NCI-H1092 (cell line): ENCODE measurements around the gene RBM10.

ENCODE experiments used
- DNase-seq: peaks from one replicate; lab custom pipeline; 2025; lab: John Stamatoyannopoulos, UW

RBM10 gene

GRCh38 chrX:47199286-47199685 lies 54.3 kb downstream of the RBM10 start:
- DNase-seq = no peak

DNA sequence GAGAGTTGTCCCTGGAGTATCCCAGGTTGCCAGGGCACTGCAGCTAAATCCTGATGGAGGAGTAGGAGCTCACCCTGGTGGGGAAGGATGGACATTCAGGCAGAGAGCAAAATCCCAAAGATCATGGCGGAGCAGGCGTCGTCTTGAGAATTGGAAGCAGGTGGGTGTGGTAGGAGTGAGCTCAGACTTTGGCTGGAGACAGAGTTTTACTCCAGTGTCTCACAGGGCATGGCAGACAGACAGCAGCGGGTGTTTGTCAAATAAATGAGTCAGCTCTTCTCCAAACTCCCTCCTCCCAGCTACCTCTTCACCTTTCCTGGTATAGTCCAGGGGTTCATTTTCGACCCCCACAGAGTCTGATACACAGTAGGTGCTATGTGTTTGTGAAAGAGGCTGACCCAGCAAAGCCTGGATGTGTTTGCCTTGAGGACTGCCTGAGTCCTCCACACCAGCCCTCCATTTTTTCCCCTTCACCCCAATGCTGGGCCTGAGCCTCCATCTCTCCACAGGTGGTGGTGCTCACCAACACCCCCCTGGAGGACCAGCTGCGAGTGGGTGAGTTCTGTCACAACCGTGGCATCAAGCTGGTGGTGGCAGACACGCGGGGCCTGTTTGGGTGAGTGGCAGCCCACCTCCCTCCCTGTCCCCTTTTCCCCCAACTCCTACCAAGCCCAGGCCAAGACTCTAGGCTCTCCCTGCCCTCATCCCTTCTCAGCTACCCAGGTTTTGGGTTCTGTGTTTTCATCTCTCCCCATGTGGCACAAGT lies 55.5 kb downstream of the RBM10 start:
- no peak for DNase-seq

DNA sequence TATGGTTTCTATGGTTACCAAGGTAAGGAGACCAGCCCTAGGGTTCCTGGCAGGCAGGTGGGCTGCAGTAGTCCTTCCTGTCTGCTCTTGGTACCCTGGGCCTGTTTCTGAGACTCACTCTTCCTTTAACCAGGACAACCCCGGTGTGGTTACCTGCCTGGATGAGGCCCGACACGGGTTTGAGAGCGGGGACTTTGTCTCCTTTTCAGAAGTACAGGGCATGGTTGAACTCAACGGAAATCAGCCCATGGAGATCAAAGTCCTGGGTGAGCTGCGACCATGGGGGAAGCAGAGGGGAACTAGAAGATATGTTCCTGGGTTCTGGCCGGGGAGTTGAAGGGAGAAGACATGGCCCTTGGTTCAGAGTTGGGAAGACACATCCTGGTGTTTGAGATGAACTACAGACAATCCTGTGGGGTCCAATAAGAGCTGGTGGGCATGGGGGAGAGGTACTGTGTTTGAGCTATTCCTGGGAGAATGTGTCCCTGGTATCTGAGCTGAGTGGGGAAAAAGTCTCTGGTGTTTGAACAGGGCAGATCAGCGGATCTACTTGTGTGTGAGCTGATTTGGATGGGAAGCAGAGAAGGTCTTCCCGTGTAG lies 56.4 kb downstream of the RBM10 start:
- no peak for DNase-seq

GRCh38 chrX:47202316-47202715 lies 57.3 kb downstream of the RBM10 start:
- DNase-seq = no peak

DNA sequence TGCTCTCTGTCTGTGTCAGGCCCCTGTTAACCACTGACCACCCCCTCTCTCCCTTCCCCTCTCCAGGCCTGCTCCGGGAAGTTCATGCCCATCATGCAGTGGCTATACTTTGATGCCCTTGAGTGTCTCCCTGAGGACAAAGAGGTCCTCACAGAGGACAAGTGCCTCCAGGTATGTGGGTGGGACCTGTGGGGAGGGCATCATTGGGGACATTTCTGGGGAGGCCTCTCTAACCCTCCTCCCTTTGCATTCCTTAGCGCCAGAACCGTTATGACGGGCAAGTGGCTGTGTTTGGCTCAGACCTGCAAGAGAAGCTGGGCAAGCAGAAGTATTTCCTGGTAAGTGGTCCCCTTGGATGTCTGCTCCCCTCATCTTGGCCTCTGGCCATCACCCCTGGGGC lies 57.9 kb downstream of the RBM10 start:
- no peak for DNase-seq

GRCh38 chrX:47204970-47205369 lies 59.9 kb downstream of the RBM10 start:
- DNase-seq = no peak

DNA sequence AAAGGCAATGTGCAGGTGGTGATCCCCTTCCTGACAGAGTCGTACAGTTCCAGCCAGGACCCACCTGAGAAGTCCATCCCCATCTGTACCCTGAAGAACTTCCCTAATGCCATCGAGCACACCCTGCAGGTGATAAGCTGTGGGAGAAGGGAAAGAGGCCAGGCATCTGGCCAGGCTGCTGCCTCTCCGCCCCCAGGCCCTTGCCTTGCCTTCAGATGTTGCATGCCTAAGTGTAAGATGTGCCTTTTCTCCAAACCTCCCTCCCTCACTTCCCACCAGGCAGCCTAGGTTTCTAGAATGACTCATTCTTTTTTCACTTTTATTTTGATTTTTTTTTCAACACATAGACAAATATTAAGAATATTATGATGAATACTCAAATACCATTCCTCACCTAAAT lies 61.3 kb downstream of the RBM10 start:
- DNase-seq = no peak

- no peak for DNase-seq
Measured at GRCh38 chrX:47208108-47208507, 63.1 kb downstream of the RBM10 start.

GRCh38 chrX:47209508-47210238 lies 64.7 kb downstream of the RBM10 start:
- no peak for DNase-seq

DNA sequence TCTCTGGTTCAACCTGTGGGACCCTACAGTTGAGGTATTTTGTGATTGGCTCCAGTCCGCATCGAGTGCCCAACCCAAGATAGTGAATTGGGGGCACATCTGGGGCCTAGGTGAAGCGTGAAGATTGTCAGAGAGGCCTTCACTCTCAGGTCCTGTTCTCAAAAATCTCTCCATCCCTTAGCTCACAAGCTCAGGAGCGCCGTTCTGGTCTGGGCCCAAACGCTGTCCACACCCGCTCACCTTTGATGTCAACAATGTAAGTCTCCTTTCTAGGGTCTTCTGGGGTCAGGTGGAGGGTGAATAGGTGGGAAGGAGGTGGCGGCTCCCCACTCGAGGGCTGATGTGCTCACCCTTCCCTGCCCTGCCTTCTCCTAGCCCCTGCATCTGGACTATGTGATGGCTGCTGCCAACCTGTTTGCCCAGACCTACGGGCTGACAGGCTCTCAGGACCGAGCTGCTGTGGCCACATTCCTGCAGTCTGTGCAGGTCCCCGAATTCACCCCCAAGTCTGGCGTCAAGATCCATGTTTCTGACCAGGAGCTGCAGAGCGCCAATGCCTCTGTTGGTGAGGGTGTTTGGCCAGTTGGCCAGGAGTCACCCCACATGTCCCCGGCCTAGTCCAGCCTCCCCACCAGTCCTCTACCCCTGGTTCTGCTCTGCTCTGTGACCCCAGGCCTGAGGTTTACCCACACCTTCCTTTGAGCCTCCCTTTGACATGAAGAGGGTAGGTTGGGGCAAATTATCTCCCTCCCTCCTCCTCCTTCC lies 65.8 kb downstream of the RBM10 start:
- DNase-seq = no peak

GRCh38 chrX:47212381-47213293 lies 67.6 kb downstream of the RBM10 start:
- DNase-seq = no peak

GRCh38 chrX:47214435-47215077 lies 69.5 kb downstream of the RBM10 start:
- DNase-seq = no peak

- no peak for DNase-seq
Measured at GRCh38 chrX:47215291-47215900, 70.4 kb downstream of the RBM10 start.

GRCh38 chrX:47216393-47216925 lies 71.4 kb downstream of the RBM10 start:
- DNase-seq = no peak

DNA sequence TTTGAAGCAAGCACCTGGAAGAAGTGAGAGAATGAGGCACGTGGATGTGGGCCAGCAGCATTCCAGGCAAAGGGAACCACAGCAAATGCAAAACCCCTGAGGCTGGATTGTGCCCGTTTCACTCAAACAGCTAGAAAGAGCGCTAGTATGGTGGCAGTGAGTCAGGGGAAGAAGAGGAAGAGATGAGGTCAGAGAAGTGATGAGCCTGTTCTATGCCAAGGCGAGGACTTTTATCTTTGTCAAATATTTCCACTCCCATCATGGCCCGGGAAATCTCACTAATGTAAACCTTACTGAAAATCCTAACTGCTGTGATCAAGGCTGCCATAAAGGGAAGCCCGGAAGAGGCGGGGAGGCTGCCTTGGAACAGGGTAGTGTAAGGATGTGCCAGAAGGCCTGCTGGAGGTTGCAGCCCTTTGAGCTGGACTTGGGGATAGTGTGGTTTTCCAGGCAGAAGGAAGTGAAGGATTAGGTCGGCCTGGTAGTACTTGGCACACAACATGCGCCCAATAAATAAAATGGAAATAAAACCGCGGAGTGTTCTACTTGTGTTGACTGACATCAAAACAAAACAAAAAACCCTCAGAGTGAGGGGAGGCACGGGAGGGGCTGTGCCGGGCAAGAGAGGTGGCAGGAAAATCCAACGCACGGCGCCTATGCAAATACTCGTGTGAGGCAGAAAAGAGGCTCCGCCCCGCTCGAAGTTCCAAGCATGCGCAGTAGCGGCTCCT lies 72.3 kb downstream of the RBM10 start:
- DNase-seq = no peak

GRCh38 chrX:47217852-47218279 lies 72.8 kb downstream of the RBM10 start:
- DNase-seq = peak; percentile 99

DNA sequence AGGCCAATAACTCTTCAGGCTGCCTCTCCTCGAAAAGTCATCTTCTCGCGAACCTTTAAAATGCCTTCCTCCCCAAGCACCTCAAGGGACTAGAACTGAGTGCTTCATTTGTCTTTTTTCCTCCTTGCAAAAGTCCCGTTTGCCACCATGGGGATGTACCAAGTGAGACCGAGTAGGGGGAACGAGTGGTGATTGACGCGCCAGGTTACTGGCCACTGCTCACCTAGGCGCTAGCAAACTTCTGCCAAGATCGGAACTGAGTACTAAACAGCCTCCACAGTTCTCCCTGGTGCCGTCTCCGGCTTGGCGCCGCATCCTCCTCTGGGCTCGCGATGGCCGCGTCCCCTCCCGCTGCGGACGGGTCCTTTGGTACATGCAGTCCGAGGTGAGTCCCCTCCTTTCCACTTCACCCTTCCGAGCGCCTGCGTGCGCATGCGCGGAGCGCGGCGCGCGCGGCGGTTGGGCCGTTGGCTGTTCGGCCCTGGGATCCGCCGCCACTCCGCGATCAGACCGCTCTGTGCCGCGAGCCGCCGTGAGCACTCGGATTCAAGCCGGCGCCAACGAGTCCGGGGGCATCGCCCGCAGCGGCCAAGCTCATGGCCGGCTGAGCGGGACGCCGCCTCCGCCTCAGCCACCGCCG lies 73.4 kb downstream of the RBM10 start, which contains the start of gene CDK16:
TSS of gene CDK16 (plus strand) at position 402 of the 640 bp plus-strand sequence. CDS start 4,877 bp downstream, outside the sequence.
- peak; percentile 72 for DNase-seq

GRCh38 chrX:47218920-47219815 lies 74.1 kb downstream of the RBM10 start:
- peak; percentile 17 for DNase-seq
